ENCODE results near the gene DLX3.

DNA sequence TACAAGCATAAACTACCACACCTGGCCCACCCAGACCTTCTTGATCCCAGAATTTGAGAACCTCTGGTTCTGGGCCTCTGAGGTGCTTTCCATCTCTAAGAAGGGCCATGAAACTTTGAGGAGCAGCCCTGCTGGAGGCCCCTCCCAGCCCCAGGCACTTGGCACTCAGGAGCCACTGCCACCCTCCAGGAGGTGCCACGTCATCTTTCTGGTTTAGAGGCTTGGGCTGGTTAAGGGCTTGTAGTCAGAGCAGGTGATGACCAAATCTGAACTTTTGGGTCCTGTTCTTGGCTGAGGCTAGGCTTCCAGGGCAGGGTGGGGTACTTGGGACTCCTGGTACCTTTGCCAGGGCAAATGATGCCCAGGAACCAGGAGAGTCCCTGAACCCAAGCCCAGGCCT lies 39.9 kb downstream of the DLX3 start:
- TF ChIP-seq, protein P1, sequence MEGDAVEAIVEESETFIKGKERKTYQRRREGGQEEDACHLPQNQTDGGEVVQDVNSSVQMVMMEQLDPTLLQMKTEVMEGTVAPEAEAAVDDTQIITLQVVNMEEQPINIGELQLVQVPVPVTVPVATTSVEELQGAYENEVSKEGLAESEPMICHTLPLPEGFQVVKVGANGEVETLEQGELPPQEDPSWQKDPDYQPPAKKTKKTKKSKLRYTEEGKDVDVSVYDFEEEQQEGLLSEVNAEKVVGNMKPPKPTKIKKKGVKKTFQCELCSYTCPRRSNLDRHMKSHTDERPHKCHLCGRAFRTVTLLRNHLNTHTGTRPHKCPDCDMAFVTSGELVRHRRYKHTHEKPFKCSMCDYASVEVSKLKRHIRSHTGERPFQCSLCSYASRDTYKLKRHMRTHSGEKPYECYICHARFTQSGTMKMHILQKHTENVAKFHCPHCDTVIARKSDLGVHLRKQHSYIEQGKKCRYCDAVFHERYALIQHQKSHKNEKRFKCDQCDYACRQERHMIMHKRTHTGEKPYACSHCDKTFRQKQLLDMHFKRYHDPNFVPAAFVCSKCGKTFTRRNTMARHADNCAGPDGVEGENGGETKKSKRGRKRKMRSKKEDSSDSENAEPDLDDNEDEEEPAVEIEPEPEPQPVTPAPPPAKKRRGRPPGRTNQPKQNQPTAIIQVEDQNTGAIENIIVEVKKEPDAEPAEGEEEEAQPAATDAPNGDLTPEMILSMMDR (IDR thresholded peaks at IDR 0.05): no peak
- TF ChIP-seq POLR2A (IDR thresholded peaks at IDR 0.05): no peak

Measured in breast epithelium (tissue), 3 donors.